ENCODE measurements around the gene TPI1. TPM values are rescaled to one million over a fixed set of nuclear protein-coding genes. Genes with fewer than 3 reads are reported as not detected.

The TPI1 gene
- total RNA-seq, 1 experiment from 2014 or later, result 1,607 TPM

- H3K27me3 ChIP-seq (ENCODE audit: control insufficient read depth, insufficient read depth, low read length), result peaks cover 55% of the 10 kb centered on the region
- H3K36me3 ChIP-seq (replicated peaks; ENCODE audit: control insufficient read depth, insufficient read depth, low read length), result peaks cover 1% of the 10 kb centered on the region; the same call in 1 of the 2 replicates
- peak; percentile 96 for DNase-seq
- peak overlapping the region; percentile 57 for H3K4me3 ChIP-seq (ENCODE audit: insufficient read depth, low read depth, low read length)
These were observed 41.8 kb upstream of the TPI1 start for GRCh38 chr12:6825398-6826124.

GRCh38 chr12:6826125-6826733 is 41.1 kb upstream of the TPI1 start:
- Histone ChIP-seq H3K27me3 (ENCODE audit: control insufficient read depth, insufficient read depth, low read length) (peaks cover 53% of the 10 kb centered on the region), H3K36me3 (replicated peaks; ENCODE audit: control insufficient read depth, insufficient read depth, low read length) (peaks cover 6% of the 10 kb centered on the region; the same call in 1 of the 2 replicates), H3K4me3 (ENCODE audit: insufficient read depth, low read depth, low read length) (no peak overlapping the region)
- peak; percentile 53 for DNase-seq

GRCh38 chr12:6826734-6827436 is 40.4 kb upstream of the TPI1 start:
- DNase-seq, result peak; percentile 63
- H3K4me3 ChIP-seq (ENCODE audit: insufficient read depth, low read depth, low read length), result no peak overlapping the region
- H3K27me3 ChIP-seq (ENCODE audit: control insufficient read depth, insufficient read depth, low read length), result peaks cover 52% of the 10 kb centered on the region
- peaks cover 13% of the 10 kb centered on the region for H3K36me3 ChIP-seq (replicated peaks; ENCODE audit: control insufficient read depth, insufficient read depth, low read length)

- Histone ChIP-seq H3K4me3 (ENCODE audit: insufficient read depth, low read depth, low read length) (peak overlapping the region; percentile 28), H3K36me3 (replicated peaks; ENCODE audit: control insufficient read depth, insufficient read depth, low read length) (peaks cover 16% of the 10 kb centered on the region), H3K27me3 (ENCODE audit: control insufficient read depth, insufficient read depth, low read length) (peaks cover 46% of the 10 kb centered on the region)
- DNase-seq, result peak; percentile 94
These were observed 39.9 kb upstream of the TPI1 start for GRCh38 chr12:6827437-6827911.

- Histone ChIP-seq H3K27me3 (ENCODE audit: control insufficient read depth, insufficient read depth, low read length) (peaks cover 39% of the 10 kb centered on the region), H3K36me3 (replicated peaks; ENCODE audit: control insufficient read depth, insufficient read depth, low read length) (peaks cover 16% of the 10 kb centered on the region), H3K4me3 (ENCODE audit: insufficient read depth, low read depth, low read length) (peak within 1 kb of the TSS; percentile 97)
- peak; percentile 93 for DNase-seq
These were observed 39.1 kb upstream of the TPI1 start, which contains the start of gene P3H3 for GRCh38 chr12:6827982-6828780. P3H3 (plus strand) TSS chr12:6828407; CDS start chr12:6828441, 34 bp downstream.

GRCh38 chr12:6828781-6829535 is 38.4 kb upstream of the TPI1 start:
- peaks cover 22% of the 10 kb centered on the region for H3K36me3 ChIP-seq (replicated peaks; ENCODE audit: control insufficient read depth, insufficient read depth, low read length)
- DNase-seq, result peak; percentile 92
- peaks cover 31% of the 10 kb centered on the region for H3K27me3 ChIP-seq (ENCODE audit: control insufficient read depth, insufficient read depth, low read length)
- peak overlapping the region; percentile 97 for H3K4me3 ChIP-seq (ENCODE audit: insufficient read depth, low read depth, low read length)

GRCh38 chr12:6829536-6830220 is 37.7 kb upstream of the TPI1 start:
- Histone ChIP-seq H3K4me3 (ENCODE audit: insufficient read depth, low read depth, low read length) (peak overlapping the region; percentile 97), H3K27me3 (ENCODE audit: control insufficient read depth, insufficient read depth, low read length) (peaks cover 24% of the 10 kb centered on the region), H3K36me3 (replicated peaks; ENCODE audit: control insufficient read depth, insufficient read depth, low read length) (peaks cover 25% of the 10 kb centered on the region)
- no peak for DNase-seq

- H3K27me3 ChIP-seq (ENCODE audit: control insufficient read depth, insufficient read depth, low read length), result peaks cover 17% of the 10 kb centered on the region
- H3K36me3 ChIP-seq (replicated peaks; ENCODE audit: control insufficient read depth, insufficient read depth, low read length), result peaks cover 25% of the 10 kb centered on the region
- H3K4me3 ChIP-seq (ENCODE audit: insufficient read depth, low read depth, low read length), result no peak overlapping the region
- no peak for DNase-seq
These were observed 36.9 kb upstream of the TPI1 start for GRCh38 chr12:6830286-6830890.

- no peak for DNase-seq
These were observed 36.3 kb upstream of the TPI1 start for GRCh38 chr12:6830999-6831398.

GRCh38 chr12:6831450-6831995 is 35.8 kb upstream of the TPI1 start:
- Histone ChIP-seq H3K27me3 (ENCODE audit: control insufficient read depth, insufficient read depth, low read length) (peaks cover 7% of the 10 kb centered on the region), H3K4me3 (ENCODE audit: insufficient read depth, low read depth, low read length) (no peak overlapping the region), H3K36me3 (replicated peaks; ENCODE audit: control insufficient read depth, insufficient read depth, low read length) (peaks cover 28% of the 10 kb centered on the region)
- DNase-seq, result no peak

More at GRCh38 chr12:6830999-6831398, 36.3 kb upstream of the TPI1 start:
- H3K27me3 ChIP-seq (ENCODE audit: control insufficient read depth, insufficient read depth, low read length), result peaks cover 12% of the 10 kb centered on the region
- no peak overlapping the region for H3K4me3 ChIP-seq (ENCODE audit: insufficient read depth, low read depth, low read length)
- peaks cover 25% of the 10 kb centered on the region for H3K36me3 ChIP-seq (replicated peaks; ENCODE audit: control insufficient read depth, insufficient read depth, low read length)

GRCh38 chr12:6832125-6832524 is 35.2 kb upstream of the TPI1 start:
- peaks cover 31% of the 10 kb centered on the region for H3K36me3 ChIP-seq (replicated peaks; ENCODE audit: control insufficient read depth, insufficient read depth, low read length)
- DNase-seq, result no peak
- H3K4me3 ChIP-seq (ENCODE audit: insufficient read depth, low read depth, low read length), result no peak overlapping the region
- peaks cover under 1% of the 10 kb centered on the region; the same call in 1 of the 2 replicates for H3K27me3 ChIP-seq (ENCODE audit: control insufficient read depth, insufficient read depth, low read length)

- no peaks in the 10 kb centered on the region; the same call in 1 of the 2 replicates for H3K27me3 ChIP-seq (ENCODE audit: control insufficient read depth, insufficient read depth, low read length)
- DNase-seq, result no peak
- no peak overlapping the region for H3K4me3 ChIP-seq (ENCODE audit: insufficient read depth, low read depth, low read length)
- H3K36me3 ChIP-seq (replicated peaks; ENCODE audit: control insufficient read depth, insufficient read depth, low read length), result peaks cover 34% of the 10 kb centered on the region
These were observed 34.0 kb upstream of the TPI1 start for GRCh38 chr12:6833189-6833890.
